22Rv1 (cell line): ENCODE data around the gene KCNT2.

ENCODE experiments used
- CTCF ChIP-seq: fragments of 450-650 bp; IDR thresholded peaks from 2 replicates; pipeline ENCODE4 v1.5.1; 2017; ENCODE audit warnings: mild to moderate bottlenecking
- ZFX ChIP-seq: fragments of 450-650 bp; IDR thresholded peaks from 2 replicates; pipeline ENCODE4 v1.6.1; 2017; ENCODE audit warnings: antibody characterized with exemption, borderline replicate concordance

- TF ChIP-seq CTCF (no peak), ZFX (no peak)
Observed at GRCh38 chr1:196214866-196215265, 393.4 kb downstream of the KCNT2 start.
